ACHN (cell line): ENCODE measurements around the gene ALG1.
"Not testable (repeated sequence)": the region's sequence is repeated elsewhere in the genome, so short reads cannot be mapped to it uniquely, and the experiment has no call there.

Experiments used
- DNase-seq: peaks from one replicate; pipeline ENCODE4 v3.0.0-alpha.2; 2015
- in situ Hi-C: cut with HindIII; loops from 2 replicates; pipeline ENCODE4 v1.10.0; 2017; ENCODE audit warnings: low sequenced_read_pairs, low pct_ligation_motif_present, low pct_unique_long_range_greater_than_20kb

Gene ALG1

GRCh38 chr16:5132915-5133600, 61.4 kb downstream of the ALG1 start:
- DNase-seq, in situ Hi-C loops: not testable (repeated sequence)

DNA sequence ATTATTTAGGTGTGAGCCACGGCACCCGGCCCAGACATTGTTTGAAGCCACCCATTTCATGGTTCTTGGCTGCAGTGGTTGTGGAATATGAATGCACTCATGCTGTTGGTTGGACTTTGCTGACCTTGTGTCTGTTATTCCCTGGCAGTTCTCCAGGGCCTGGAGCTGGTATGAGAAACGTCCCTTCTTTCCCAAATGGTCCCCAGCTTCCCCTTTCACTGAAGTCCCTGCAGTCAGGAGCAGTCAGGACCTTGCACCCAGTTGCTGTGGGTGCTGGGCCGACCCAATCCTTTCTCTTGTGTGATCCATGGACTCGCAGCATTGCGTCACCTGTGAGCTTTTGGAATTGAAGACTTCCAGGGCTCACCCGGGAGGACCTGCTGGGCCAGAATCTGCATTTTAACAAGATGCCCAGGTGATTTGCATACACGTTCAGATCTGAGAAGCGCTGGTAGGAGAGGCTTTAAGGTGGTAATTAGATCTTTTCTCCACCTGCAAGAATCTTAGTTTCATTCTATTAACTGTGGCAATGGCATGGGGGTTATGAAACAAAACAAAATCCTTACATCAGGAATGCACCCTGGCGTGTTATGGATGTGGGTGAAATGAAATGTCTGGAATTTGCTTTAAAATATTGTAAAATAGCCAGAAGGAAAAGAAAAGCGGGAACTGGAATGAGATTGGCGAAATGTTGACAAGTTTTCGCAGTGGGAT, 63.3 kb downstream of the ALG1 start:
- in situ Hi-C loops, DNase-seq: not testable (repeated sequence)
